Panc1 (cell line): ENCODE data around the gene TBCD.

Experiments
- SIN3A ChIP-seq: IDR thresholded peaks from 2 replicates; pipeline ENCODE4 v1.6.1; 2012; ENCODE audit warnings: low read depth, mild to moderate bottlenecking, low read length, moderate library complexity, borderline replicate concordance; ENCODE audit not compliant: insufficient read depth
- TF ChIP-seq, protein P1 (sequence below): fragments of 450-650 bp; IDR thresholded peaks from 2 replicates; pipeline ENCODE4 v1.5.1; 2017; ENCODE audit warnings: mild to moderate bottlenecking

- TF ChIP-seq, protein P1, sequence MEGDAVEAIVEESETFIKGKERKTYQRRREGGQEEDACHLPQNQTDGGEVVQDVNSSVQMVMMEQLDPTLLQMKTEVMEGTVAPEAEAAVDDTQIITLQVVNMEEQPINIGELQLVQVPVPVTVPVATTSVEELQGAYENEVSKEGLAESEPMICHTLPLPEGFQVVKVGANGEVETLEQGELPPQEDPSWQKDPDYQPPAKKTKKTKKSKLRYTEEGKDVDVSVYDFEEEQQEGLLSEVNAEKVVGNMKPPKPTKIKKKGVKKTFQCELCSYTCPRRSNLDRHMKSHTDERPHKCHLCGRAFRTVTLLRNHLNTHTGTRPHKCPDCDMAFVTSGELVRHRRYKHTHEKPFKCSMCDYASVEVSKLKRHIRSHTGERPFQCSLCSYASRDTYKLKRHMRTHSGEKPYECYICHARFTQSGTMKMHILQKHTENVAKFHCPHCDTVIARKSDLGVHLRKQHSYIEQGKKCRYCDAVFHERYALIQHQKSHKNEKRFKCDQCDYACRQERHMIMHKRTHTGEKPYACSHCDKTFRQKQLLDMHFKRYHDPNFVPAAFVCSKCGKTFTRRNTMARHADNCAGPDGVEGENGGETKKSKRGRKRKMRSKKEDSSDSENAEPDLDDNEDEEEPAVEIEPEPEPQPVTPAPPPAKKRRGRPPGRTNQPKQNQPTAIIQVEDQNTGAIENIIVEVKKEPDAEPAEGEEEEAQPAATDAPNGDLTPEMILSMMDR: no peak
- no peak for TF ChIP-seq SIN3A
Observed at GRCh38 chr17:82929011-82929622, 177.3 kb downstream of the TBCD start.
